ENCODE measurements around the gene ARHGAP45. TPM values are rescaled to one million over a fixed set of nuclear protein-coding genes. Genes with fewer than 3 reads are reported as not detected.
A peak's percentile ranks its signal among the peaks of the same experiment; 100 is the strongest.

ARHGAP45 gene, protein sequence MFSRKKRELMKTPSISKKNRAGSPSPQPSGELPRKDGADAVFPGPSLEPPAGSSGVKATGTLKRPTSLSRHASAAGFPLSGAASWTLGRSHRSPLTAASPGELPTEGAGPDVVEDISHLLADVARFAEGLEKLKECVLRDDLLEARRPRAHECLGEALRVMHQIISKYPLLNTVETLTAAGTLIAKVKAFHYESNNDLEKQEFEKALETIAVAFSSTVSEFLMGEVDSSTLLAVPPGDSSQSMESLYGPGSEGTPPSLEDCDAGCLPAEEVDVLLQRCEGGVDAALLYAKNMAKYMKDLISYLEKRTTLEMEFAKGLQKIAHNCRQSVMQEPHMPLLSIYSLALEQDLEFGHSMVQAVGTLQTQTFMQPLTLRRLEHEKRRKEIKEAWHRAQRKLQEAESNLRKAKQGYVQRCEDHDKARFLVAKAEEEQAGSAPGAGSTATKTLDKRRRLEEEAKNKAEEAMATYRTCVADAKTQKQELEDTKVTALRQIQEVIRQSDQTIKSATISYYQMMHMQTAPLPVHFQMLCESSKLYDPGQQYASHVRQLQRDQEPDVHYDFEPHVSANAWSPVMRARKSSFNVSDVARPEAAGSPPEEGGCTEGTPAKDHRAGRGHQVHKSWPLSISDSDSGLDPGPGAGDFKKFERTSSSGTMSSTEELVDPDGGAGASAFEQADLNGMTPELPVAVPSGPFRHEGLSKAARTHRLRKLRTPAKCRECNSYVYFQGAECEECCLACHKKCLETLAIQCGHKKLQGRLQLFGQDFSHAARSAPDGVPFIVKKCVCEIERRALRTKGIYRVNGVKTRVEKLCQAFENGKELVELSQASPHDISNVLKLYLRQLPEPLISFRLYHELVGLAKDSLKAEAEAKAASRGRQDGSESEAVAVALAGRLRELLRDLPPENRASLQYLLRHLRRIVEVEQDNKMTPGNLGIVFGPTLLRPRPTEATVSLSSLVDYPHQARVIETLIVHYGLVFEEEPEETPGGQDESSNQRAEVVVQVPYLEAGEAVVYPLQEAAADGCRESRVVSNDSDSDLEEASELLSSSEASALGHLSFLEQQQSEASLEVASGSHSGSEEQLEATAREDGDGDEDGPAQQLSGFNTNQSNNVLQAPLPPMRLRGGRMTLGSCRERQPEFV
- total RNA-seq: 1,000 to 10,000 TPM in 1 of 5 experiments, 100 to 1,000 TPM in 4; 467 to 1,030 (median 779) TPM
- 100 to 1,000 TPM; 305 to 880 TPM for polyA plus RNA-seq
- total RNA-seq: 1,211 reads per million, percentile 99 among the genes with 10 or more reads in this experiment

DNA sequence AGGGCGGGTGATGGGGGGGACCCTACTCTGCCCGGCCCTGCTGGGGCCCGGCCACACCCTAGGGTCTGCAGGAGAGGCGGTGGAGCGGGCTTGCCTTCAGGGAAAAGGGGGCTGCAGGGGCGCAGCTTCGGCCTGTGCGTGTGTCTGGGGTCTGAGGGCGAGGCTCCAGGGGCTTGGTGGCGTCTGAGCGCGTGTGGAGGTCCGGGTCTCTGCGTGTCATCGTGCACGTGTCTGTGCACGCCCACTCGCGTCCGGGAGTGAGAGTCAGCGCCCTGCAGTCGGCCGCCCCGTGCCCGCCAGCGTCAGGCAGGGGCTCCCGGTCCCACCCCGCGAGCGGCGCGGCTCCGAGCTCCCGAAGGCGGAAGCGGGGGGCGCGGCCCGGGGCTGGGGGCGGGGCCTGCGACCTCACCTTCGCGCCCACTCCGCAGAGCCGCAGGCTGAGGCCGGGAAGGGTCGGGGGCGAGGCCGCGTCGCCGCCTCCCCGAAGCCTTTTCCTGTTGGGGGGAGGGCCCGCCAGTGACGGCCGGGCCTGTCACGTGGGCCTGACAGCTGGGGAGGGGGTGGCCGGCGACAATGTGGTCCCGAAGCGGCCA, at the start of gene ARHGAP45:
ARHGAP45 (plus strand) TSS at position 420 of the 593 bp plus-strand sequence. CDS start 239 bp downstream, outside the sequence.
- ATAC-seq: peak; percentile 66
- no peaks in the 10 kb centered on the region for H3K27me3 ChIP-seq (ENCODE audit: control insufficient read depth in 2 of 2, insufficient read depth in 2 of 2, low read length in 2 of 2)
- Mint-ChIP-seq H3K27me3 (no peaks in the 10 kb centered on the region), H3K27ac (peak within 1 kb of the TSS; percentile 90 to 99 (median 95)), H3K9me3 (peaks cover 0 to 2% (median 0%) of the 10 kb centered on the region in 11 donors), H3K4me1 (peaks cover 24 to 49% (median 38%) of the 10 kb centered on the region in 7 donors), H3K36me3 (peaks cover 8 to 27% (median 13%) of the 10 kb centered on the region in 5 donors), H3K4me3 (peak within 1 kb of the TSS; percentile 90 to 99 (median 96))
- CTCF ChIA-PET: interaction anchor here (0.6 to 5.7 kb wide), 6 partner anchors 11 to 209 kb away, joined by 3 to 68 read pairs (median 4); no protein-coding TSS in a partner anchor
- peak; percentile 81 to 90 (median 86) for DNase-seq
- peak within 1 kb of the TSS; percentile 98 for H3K4me3 ChIP-seq (ENCODE audit: low read length)
- intact Hi-C loops (cut with micrococcal nuclease): loop anchor here (1.0 to 5.0 kb wide), 10 partner anchors 10 to 205 kb away; partner anchors contain the start of genes ABCA7 (in 2 of the 2), ATP5F1D (in 1 of the 2), CNN2 (in 1 of the 2) and GPX4 (in 1 of the 2)
- peaks cover 43 to 50% of the 10 kb centered on the region in 2 donors for H3K4me1 ChIP-seq (ENCODE audit: control insufficient read depth in 2 of 2, insufficient read depth in 2 of 2, low read length in 2 of 2)
- no peaks in the 10 kb centered on the region for H3K9me3 ChIP-seq (ENCODE audit: control insufficient read depth in 2 of 3, low read length in 3 of 3)
- peak within 1 kb of the TSS; percentile 99 for H3K27ac ChIP-seq (ENCODE audit: low read depth, low read length)
- peaks cover 0 to 38% (median 11%) of the 10 kb centered on the region in 3 experiments for H3K36me3 ChIP-seq (ENCODE audit: control insufficient read depth in 2 of 3, insufficient read depth in 3 of 3, low read length in 3 of 3)
- POLR2A ChIA-PET: interaction anchor here (0.7 to 37.6 kb wide), 20 partner anchors 10 to 202 kb away, joined by 3 to 2022 read pairs (median 6); partner anchors contain the start of genes ABCA7, CIRBP, CNN2 and GPX4

DNA sequence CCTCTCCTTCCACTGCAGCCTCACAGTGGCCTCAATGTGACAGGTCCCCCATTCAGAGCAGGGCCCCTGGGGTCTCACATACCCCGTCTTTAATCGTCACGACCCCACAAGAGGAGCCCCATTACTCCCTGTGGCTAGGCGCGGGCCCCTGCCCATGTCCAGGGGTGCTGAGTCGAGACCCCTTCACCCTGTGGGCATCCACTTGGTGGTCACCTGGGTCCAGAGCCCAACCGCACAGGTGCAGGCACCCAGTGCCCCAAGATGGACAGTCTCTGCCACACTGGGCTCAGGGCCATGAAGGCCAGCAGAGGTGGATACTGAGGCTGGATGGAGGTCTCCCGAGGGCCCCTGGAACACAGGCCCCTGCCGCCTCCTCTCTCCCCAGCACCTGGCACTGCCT, 49.1 kb upstream of the ARHGAP45 start:
- CTCF ChIA-PET: no interaction called here
- H3K4me1 Mint-ChIP-seq: peaks cover 9 to 50% (median 29%) of the 10 kb centered on the region in 7 donors
- DNase-seq (no peak), ATAC-seq (no peak)
- no peaks in the 10 kb centered on the region for H3K27me3 ChIP-seq (ENCODE audit: control insufficient read depth in 2 of 2, insufficient read depth in 2 of 2, low read length in 2 of 2)
- POLR2A ChIA-PET: interaction anchor here (0.9 to 18.2 kb wide), 3 partner anchors 10 to 62 kb away, joined by 3 to 495 read pairs (median 342); partner anchors contain the start of gene ABCA7
- H3K9me3 ChIP-seq (ENCODE audit: control insufficient read depth in 2 of 3, low read length in 3 of 3): no peaks in the 10 kb centered on the region
- H3K36me3 ChIP-seq (ENCODE audit: control insufficient read depth in 2 of 3, insufficient read depth in 3 of 3, low read length in 3 of 3): peaks cover 0 to 30% (median 0%) of the 10 kb centered on the region in 3 experiments
- peaks cover 0 to 9% (median 0%) of the 10 kb centered on the region in 11 donors for H3K9me3 Mint-ChIP-seq
- peaks cover 0 to 5% (median 0%) of the 10 kb centered on the region in 5 donors for H3K27me3 Mint-ChIP-seq
- H3K4me3 Mint-ChIP-seq: peak overlapping the region in 4 of 10 donors; percentile 56 to 97 (median 90)
- no peak overlapping the region for H3K4me3 ChIP-seq (ENCODE audit: low read length)
- peaks cover 26 to 46% of the 10 kb centered on the region in 2 donors for H3K4me1 ChIP-seq (ENCODE audit: control insufficient read depth in 2 of 2, insufficient read depth in 2 of 2, low read length in 2 of 2)
- peak overlapping the region in 5 of 9 donors; percentile 9 to 76 (median 57) for H3K27ac Mint-ChIP-seq
- peaks cover 0 to 6% (median 0%) of the 10 kb centered on the region in 5 donors for H3K36me3 Mint-ChIP-seq
- H3K27ac ChIP-seq (ENCODE audit: low read depth, low read length): peak overlapping the region; percentile 91
- intact Hi-C loops (cut with micrococcal nuclease): loop anchor here in 1 of 2 donors (1.0 kb wide), 1 partner anchor 14 kb away; no protein-coding TSS in a partner anchor

DNA sequence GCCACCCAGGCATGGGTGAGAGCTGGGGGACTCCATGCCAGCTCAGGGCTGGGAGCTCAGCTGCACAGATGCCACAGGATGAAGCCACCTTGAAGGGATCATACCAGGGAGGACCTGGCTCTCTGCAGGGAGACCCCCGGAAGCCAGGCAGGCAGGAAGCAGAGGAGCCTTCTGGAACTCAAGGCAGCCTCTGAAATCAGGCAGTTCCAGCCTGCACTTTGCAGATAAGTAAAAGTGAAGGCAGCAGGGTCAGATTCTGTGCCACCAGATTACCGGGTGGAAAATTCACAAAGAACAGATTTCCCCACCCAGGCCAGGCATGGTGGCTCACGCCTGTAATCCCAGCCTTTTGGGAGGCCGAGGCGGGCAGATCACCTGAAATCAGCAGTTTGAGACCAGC, 48.6 kb upstream of the ARHGAP45 start:
- Mint-ChIP-seq H3K36me3 (peaks cover 0 to 6% (median 0%) of the 10 kb centered on the region in 5 donors), H3K9me3 (peaks cover 0 to 9% (median 0%) of the 10 kb centered on the region in 11 donors), H3K4me1 (peaks cover 9 to 50% (median 29%) of the 10 kb centered on the region in 7 donors), H3K27me3 (peaks cover 0 to 5% (median 0%) of the 10 kb centered on the region in 5 donors), H3K4me3 (peak overlapping the region; percentile 59 to 98 (median 90)), H3K27ac (peak overlapping the region in 7 of 9 donors; percentile 5 to 82 (median 55))
- no peak for DNase-seq
- peaks cover 0 to 25% (median 0%) of the 10 kb centered on the region in 3 experiments for H3K36me3 ChIP-seq (ENCODE audit: control insufficient read depth in 2 of 3, insufficient read depth in 3 of 3, low read length in 3 of 3)
- H3K4me1 ChIP-seq (ENCODE audit: control insufficient read depth in 2 of 2, insufficient read depth in 2 of 2, low read length in 2 of 2): peaks cover 26 to 46% of the 10 kb centered on the region in 2 donors
- no peak for ATAC-seq
- no peaks in the 10 kb centered on the region for H3K27me3 ChIP-seq (ENCODE audit: control insufficient read depth in 2 of 2, insufficient read depth in 2 of 2, low read length in 2 of 2)
- intact Hi-C loops (cut with micrococcal nuclease): loop anchor here in 1 of 2 donors (1.0 kb wide), 1 partner anchor 14 kb away; no protein-coding TSS in a partner anchor
- CTCF ChIA-PET: interaction anchor here (0.6 kb wide), 1 partner anchor 152 kb away, joined by 4 read pairs; no protein-coding TSS in a partner anchor
- H3K27ac ChIP-seq (ENCODE audit: low read depth, low read length): peak overlapping the region; percentile 91
- POLR2A ChIA-PET: interaction anchor here (0.7 to 18.2 kb wide), 5 partner anchors 21 to 251 kb away, joined by 3 to 495 read pairs (median 7); partner anchors contain the start of genes ABCA7, CIRBP and SBNO2
- H3K4me3 ChIP-seq (ENCODE audit: low read length): no peak overlapping the region
- no peaks in the 10 kb centered on the region for H3K9me3 ChIP-seq (ENCODE audit: control insufficient read depth in 2 of 3, low read length in 3 of 3)

DNA sequence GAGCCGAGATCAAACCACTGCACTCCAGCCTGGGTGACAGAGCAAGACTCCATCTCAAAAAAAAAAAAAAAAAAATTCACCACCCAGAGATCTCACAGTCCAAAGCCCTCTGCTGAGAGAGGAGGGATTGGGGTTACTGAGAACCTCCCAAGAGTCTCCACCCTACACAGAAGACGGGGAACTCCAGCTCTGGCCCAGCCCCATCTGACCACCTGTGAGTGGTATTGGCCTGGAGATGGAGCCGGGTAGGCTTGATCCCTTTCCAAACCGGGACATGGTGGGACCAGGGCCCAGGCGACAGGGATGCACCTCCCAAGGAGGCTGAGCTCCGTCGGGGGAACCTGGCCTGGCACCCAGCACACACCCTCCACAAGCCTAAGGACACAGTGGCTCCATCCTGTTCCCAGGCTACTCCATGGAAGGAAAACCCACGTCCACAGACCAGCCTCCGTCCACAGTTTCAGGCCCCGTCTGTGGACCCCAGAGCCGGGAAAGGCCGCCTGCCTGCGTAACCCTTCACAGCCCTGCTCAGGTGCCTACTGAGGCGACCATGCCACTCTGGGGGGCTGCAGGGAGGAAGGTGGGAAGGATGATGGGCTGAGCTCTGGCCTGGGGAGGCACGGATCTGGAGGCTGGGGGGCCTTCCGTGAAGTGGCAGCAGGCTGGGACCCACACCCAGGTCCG, 47.9 kb upstream of the ARHGAP45 start:
- intact Hi-C loops (cut with micrococcal nuclease): loop anchor here in 1 of 2 donors (1.0 kb wide), 1 partner anchor 15 kb away; no protein-coding TSS in a partner anchor
- Mint-ChIP-seq H3K9me3 (peaks cover 0 to 9% (median 0%) of the 10 kb centered on the region in 11 donors), H3K4me1 (peaks cover 9 to 50% (median 31%) of the 10 kb centered on the region in 7 donors), H3K4me3 (peak overlapping the region; percentile 85 to 98 (median 90)), H3K27me3 (peaks cover 0 to 7% (median 0%) of the 10 kb centered on the region in 5 donors), H3K27ac (peak overlapping the region; percentile 13 to 99 (median 55)), H3K36me3 (peaks cover 0 to 6% (median 0%) of the 10 kb centered on the region in 5 donors)
- CTCF ChIA-PET: interaction anchor here (0.6 to 0.9 kb wide), 4 partner anchors 14 to 153 kb away, joined by 3 to 4 read pairs (median 4); no protein-coding TSS in a partner anchor
- H3K4me3 ChIP-seq (ENCODE audit: low read length): peak overlapping the region; percentile 79
- no peak for ATAC-seq
- H3K9me3 ChIP-seq (ENCODE audit: control insufficient read depth in 2 of 3, low read length in 3 of 3): no peaks in the 10 kb centered on the region
- no peak for DNase-seq
- H3K36me3 ChIP-seq (ENCODE audit: control insufficient read depth in 2 of 3, insufficient read depth in 3 of 3, low read length in 3 of 3): peaks cover 0 to 19% (median 0%) of the 10 kb centered on the region in 3 experiments
- POLR2A ChIA-PET: interaction anchor here (0.6 to 18.2 kb wide), 15 partner anchors 11 to 489 kb away, joined by 3 to 495 read pairs (median 3); partner anchors contain the start of genes ABCA7, ARHGAP45, CIRBP and FAM174C
- H3K27me3 ChIP-seq (ENCODE audit: control insufficient read depth in 2 of 2, insufficient read depth in 2 of 2, low read length in 2 of 2): no peaks in the 10 kb centered on the region
- peaks cover 26 to 46% of the 10 kb centered on the region in 2 donors for H3K4me1 ChIP-seq (ENCODE audit: control insufficient read depth in 2 of 2, insufficient read depth in 2 of 2, low read length in 2 of 2)
- peak overlapping the region; percentile 91 for H3K27ac ChIP-seq (ENCODE audit: low read depth, low read length)

All from naive thymus-derived CD4-positive, alpha-beta T cell (primary cell).